Measurements from ENCODE around the gene NALF2. TPM values are rescaled to one million over a fixed set of nuclear protein-coding genes. Genes with fewer than 3 reads are reported as not detected.

Gene NALF2
- total RNA-seq, 4 donors from 2014 or later: 0.35 to 0.58 TPM; not detected in 2

DNA sequence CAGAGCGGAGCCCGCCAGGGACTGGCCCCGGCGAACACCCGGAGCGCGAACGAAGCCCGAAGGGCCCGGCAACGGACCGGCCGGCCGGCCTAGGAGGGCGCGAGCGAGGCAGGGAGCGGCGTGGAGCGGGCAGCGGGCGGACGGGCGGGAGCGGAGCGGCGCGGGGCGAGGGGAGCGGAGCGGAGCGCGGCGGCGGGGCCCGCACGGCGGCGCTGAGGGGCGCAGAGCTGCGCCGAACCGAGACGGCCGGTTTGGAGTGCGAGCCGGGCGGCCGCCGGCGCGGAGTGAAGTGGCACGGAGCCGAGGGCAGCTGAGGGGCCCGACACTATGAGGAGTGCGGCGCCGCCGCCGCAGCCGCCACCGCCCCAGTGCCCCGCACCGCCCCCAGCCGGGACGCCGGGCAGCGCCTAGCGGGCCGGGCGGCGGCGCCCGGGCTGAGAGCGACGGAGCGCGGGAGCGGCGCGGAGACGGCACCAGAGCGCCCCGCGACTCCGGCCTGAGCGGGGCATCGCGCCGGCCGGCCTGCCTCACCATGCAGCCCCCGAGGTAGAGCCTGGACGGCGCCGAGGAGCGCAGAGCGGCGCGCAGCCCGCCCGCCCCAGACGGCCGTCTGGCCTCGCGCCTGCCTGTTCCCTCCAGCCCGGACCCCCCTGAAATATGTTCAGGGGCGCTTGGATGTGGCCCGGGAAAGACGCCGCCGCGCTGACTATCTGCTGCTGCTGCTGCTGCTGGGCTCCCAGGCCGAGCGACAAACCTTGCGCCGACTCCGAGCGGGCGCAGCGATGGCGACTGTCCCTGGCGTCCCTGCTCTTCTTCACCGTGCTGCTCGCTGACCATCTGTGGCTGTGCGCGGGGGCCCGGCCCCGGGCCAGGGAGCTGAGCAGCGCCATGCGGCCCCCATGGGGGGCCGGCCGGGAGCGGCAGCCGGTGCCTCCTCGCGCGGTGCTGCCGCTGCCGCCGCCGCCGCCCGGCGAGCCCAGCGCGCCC lies 793 bp downstream of the NALF2 start:
- Histone ChIP-seq H3K9me3 (no peaks in the 10 kb centered on the region), H3K27ac (no peak overlapping the region), H3K4me1 (no peaks in the 10 kb centered on the region), H3K36me3 (no peaks in the 10 kb centered on the region), H3K4me3 (peak overlapping the region; percentile 25 to 36), H3K27me3 (peaks cover 0 to 9% of the 10 kb centered on the region in 2 donors)
- intact Hi-C loops (cut with DNase I; ENCODE audit: low total_unique reads): no loop called here
- DNase-seq: no peak
- no peak for TF ChIP-seq POLR2A (IDR thresholded peaks at IDR 0.05)
- TF ChIP-seq, protein P1, sequence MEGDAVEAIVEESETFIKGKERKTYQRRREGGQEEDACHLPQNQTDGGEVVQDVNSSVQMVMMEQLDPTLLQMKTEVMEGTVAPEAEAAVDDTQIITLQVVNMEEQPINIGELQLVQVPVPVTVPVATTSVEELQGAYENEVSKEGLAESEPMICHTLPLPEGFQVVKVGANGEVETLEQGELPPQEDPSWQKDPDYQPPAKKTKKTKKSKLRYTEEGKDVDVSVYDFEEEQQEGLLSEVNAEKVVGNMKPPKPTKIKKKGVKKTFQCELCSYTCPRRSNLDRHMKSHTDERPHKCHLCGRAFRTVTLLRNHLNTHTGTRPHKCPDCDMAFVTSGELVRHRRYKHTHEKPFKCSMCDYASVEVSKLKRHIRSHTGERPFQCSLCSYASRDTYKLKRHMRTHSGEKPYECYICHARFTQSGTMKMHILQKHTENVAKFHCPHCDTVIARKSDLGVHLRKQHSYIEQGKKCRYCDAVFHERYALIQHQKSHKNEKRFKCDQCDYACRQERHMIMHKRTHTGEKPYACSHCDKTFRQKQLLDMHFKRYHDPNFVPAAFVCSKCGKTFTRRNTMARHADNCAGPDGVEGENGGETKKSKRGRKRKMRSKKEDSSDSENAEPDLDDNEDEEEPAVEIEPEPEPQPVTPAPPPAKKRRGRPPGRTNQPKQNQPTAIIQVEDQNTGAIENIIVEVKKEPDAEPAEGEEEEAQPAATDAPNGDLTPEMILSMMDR (IDR thresholded peaks at IDR 0.05): no peak

DNA sequence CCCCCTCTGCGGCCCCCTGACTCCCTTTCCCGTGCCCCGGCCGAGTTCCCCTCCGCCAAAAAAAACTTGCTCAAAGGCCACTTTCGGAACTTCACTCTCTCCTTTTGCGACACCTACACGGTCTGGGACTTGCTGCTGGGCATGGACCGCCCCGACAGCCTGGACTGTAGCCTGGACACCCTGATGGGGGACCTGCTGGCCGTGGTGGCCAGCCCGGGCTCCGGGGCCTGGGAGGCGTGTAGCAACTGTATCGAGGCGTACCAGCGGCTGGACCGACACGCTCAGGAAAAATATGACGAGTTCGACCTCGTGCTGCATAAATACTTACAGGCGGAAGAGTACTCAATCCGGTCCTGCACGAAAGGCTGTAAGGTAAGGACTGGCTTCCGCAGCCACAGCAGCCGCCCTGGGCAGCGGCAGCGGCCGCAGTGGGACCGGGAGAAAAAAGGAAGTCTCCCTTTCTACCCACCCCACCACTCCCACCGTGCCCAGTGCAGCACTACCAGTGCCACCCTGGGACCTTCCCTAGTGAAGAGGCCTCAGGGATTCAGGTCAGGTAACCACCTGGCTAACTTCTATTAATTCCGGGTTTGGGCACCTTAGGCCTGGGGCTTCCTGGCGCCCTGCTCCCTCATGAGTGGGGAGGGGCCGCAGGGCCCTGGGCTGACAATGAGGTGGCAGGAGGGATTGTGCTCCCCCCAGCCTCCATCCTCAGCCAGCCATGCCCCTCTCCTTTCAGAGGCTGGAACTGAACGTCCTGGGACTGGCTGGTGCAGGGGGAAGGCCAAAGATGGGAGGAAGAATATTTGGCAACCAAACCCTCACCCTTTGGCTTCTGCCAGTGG lies 1.9 kb downstream of the NALF2 start:
- Histone ChIP-seq H3K27ac (no peak overlapping the region), H3K36me3 (no peaks in the 10 kb centered on the region), H3K27me3 (peaks cover 0 to 9% of the 10 kb centered on the region in 2 donors), H3K4me3 (no peak overlapping the region), H3K9me3 (no peaks in the 10 kb centered on the region), H3K4me1 (no peaks in the 10 kb centered on the region)
- no peak for TF ChIP-seq POLR2A (IDR thresholded peaks at IDR 0.05)
- TF ChIP-seq, protein P1 (IDR thresholded peaks at IDR 0.05): no peak
- no peak for DNase-seq
- intact Hi-C loops (cut with DNase I; ENCODE audit: low total_unique reads): no loop called here

DNA sequence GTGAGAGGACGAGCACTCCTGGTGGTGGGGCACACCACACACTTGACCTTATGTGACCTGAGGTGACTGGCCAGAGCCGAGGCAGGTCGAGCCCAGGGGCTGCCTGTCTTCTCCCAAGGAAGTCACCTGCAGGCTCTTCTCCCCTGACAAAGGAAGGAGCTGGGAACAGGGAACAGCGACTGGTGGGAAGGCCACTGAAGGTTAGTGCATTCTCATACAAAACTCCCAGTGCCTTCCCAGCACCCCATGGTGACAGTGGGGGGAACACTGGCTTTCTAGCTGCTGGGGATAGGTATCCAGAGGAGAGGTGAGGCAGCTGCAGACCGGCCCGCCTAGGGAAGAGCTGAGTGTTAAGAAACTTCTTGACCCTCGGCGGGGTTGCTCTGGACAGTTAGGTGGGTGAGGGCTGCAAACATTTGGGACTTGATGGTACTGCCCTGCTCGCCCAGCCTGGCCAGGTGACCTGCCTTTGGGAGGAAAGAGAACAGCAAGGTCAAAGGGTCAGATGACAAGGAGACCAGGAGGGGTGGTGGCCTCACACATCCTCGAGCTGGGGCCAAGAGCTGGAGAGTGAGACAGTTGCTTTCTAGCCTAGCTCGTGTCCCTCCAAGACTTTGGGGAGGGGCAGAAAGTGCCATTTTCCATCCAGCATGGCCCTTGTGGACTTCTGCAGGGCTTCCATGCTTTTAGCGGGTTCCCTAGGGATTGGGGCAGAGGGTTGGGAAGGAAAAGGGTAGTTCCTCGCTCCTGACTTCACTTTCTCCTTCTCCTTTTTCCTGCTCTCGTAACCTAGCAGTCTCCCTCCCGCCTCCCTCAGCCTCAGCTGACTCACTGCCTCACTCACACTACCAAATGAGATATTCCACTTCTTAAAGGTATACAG lies 2.7 kb downstream of the NALF2 start:
- H3K27me3 ChIP-seq: peaks cover 0 to 9% of the 10 kb centered on the region in 2 donors
- no peaks in the 10 kb centered on the region for H3K4me1 ChIP-seq
- intact Hi-C loops (cut with DNase I; ENCODE audit: low total_unique reads): no loop called here
- no peaks in the 10 kb centered on the region for H3K36me3 ChIP-seq
- H3K4me3 ChIP-seq: no peak overlapping the region
- no peak for DNase-seq
- H3K27ac ChIP-seq: no peak overlapping the region
- H3K9me3 ChIP-seq: no peaks in the 10 kb centered on the region
- TF ChIP-seq, protein P1 (IDR thresholded peaks at IDR 0.05): no peak
- TF ChIP-seq POLR2A (IDR thresholded peaks at IDR 0.05): no peak

DNA sequence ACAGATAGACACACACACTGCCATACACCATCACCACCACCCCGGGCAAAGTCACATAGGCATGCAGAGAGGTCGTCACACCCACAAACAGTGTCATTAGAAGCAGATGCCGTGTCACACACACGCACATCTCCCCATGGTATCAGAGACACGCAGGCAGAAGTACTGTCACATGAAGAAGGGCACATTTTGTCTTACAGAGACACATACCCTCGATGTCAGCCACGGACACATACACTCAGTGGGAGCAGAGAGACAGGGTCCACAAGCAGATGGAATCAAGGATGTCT lies 3.3 kb downstream of the NALF2 start:
- H3K27me3 ChIP-seq: peaks cover 0 to 9% of the 10 kb centered on the region in 2 donors
- intact Hi-C loops (cut with DNase I; ENCODE audit: low total_unique reads): no loop called here
- DNase-seq: no peak

More for the DNA sequence above, 3.3 kb downstream of the NALF2 start:
- H3K4me3 ChIP-seq: no peak overlapping the region
- no peaks in the 10 kb centered on the region for H3K36me3 ChIP-seq
- no peaks in the 10 kb centered on the region for H3K4me1 ChIP-seq
- no peak overlapping the region for H3K27ac ChIP-seq
- TF ChIP-seq POLR2A (IDR thresholded peaks at IDR 0.05): no peak
- TF ChIP-seq, protein P1 (IDR thresholded peaks at IDR 0.05): no peak
- no peaks in the 10 kb centered on the region for H3K9me3 ChIP-seq

Measured in uterus (tissue), 4 donors.